Mucosa of gallbladder (tissue), 1 donor: Measurements from ENCODE around the gene ABHD15. TPM values are rescaled to one million over a fixed set of nuclear protein-coding genes. Genes with fewer than 3 reads are reported as not detected.

Experiments used
- DNase-seq: peaks from one replicate; pipeline ENCODE4 v3.0.0-alpha.2; 2020; ENCODE audit warnings: low spot score
- total RNA-seq: library from RNA; stranded (reverse); gene quantifications from one replicate; pipeline ENCODE4 v1.2.1, GENCODE V29; 2021
- donor health status: DM: no; HTN: no; CAD: no.

Gene ABHD15
- total RNA-seq, 1 donor from 2014 or later: 23.7 TPM

- DNase-seq: no peak
Measured at GRCh38 chr17:29582254-29582765, 15.5 kb upstream of the ABHD15 start.

GRCh38 chr17:29581583-29582253 lies 14.9 kb upstream of the ABHD15 start:
- DNase-seq: no peak

- peak; percentile 86 for DNase-seq
Measured at GRCh38 chr17:29579866-29580771, 13.3 kb upstream of the ABHD15 start.

GRCh38 chr17:29578626-29579485 lies 12.0 kb upstream of the ABHD15 start:
- DNase-seq: no peak

GRCh38 chr17:29577385-29578211 lies 10.8 kb upstream of the ABHD15 start:
- no peak for DNase-seq

GRCh38 chr17:29577001-29577370 lies 10.1 kb upstream of the ABHD15 start:
- no peak for DNase-seq

- no peak for DNase-seq
Measured at GRCh38 chr17:29576214-29577000, 9.6 kb upstream of the ABHD15 start.

GRCh38 chr17:29575511-29576213 lies 8.8 kb upstream of the ABHD15 start:
- no peak for DNase-seq

- peak; percentile 80 for DNase-seq
Measured at GRCh38 chr17:29574732-29575510, 8.1 kb upstream of the ABHD15 start.

GRCh38 chr17:29573871-29574731 lies 7.3 kb upstream of the ABHD15 start:
- no peak for DNase-seq

GRCh38 chr17:29573558-29573869 lies 6.7 kb upstream of the ABHD15 start:
- no peak for DNase-seq

- DNase-seq: no peak
Measured at GRCh38 chr17:29572691-29573557, 6.1 kb upstream of the ABHD15 start.

- DNase-seq: no peak
Measured at GRCh38 chr17:29571883-29572681, 5.2 kb upstream of the ABHD15 start.

- DNase-seq: no peak
Measured at GRCh38 chr17:29571486-29571882, 4.6 kb upstream of the ABHD15 start.

- no peak for DNase-seq
Measured at GRCh38 chr17:29570521-29570920, 3.7 kb upstream of the ABHD15 start.
